HG02973 (cell line): ENCODE data around the gene RFTN1.

Source experiments
- ATAC-seq: cut with Tn5 transposase; IDR thresholded peaks from one replicate; pipeline ENCODE4 v1.9.1; 2021; ENCODE audit warnings: moderate library complexity; ENCODE audit not compliant: unreplicated experiment

Gene RFTN1

GRCh38 chr3:16386561-16386960 lies 126.9 kb downstream of the RFTN1 start:
- ATAC-seq, result no peak

GRCh38 chr3:16385151-16385550 lies 128.3 kb downstream of the RFTN1 start:
- ATAC-seq, result no peak

- no peak for ATAC-seq
Observed at GRCh38 chr3:16383864-16384263, 129.6 kb downstream of the RFTN1 start.

- ATAC-seq, result peak; percentile 46
Observed at GRCh38 chr3:16382845-16383244, 130.7 kb downstream of the RFTN1 start.

- no peak for ATAC-seq
Observed at GRCh38 chr3:16381426-16381825, 132.1 kb downstream of the RFTN1 start.

GRCh38 chr3:16380421-16380820 lies 133.1 kb downstream of the RFTN1 start:
- ATAC-seq, result no peak

GRCh38 chr3:16379838-16380237 lies 133.7 kb downstream of the RFTN1 start:
- no peak for ATAC-seq

- ATAC-seq, result peak; percentile 60
Observed at GRCh38 chr3:16378920-16379319, 134.6 kb downstream of the RFTN1 start.

GRCh38 chr3:16378415-16378814 lies 135.1 kb downstream of the RFTN1 start:
- peak; percentile 6 for ATAC-seq

- no peak for ATAC-seq
Observed at GRCh38 chr3:16377847-16378302, 135.6 kb downstream of the RFTN1 start.

- ATAC-seq, result no peak
Observed at GRCh38 chr3:16377196-16377595, 136.3 kb downstream of the RFTN1 start.

GRCh38 chr3:16375891-16376290 lies 137.6 kb downstream of the RFTN1 start:
- no peak for ATAC-seq

- no peak for ATAC-seq
Observed at GRCh38 chr3:16374935-16375245, 138.6 kb downstream of the RFTN1 start.

- peak; percentile 38 for ATAC-seq
Observed at GRCh38 chr3:16374047-16374934, 139.2 kb downstream of the RFTN1 start.

- ATAC-seq, result no peak
Observed at GRCh38 chr3:16373341-16373946, 140.1 kb downstream of the RFTN1 start.

- no peak for ATAC-seq
Observed at GRCh38 chr3:16372362-16373292, 140.9 kb downstream of the RFTN1 start.

GRCh38 chr3:16370872-16371740 lies 142.4 kb downstream of the RFTN1 start:
- ATAC-seq, result peak; percentile 27

GRCh38 chr3:16370503-16370871 lies 143.0 kb downstream of the RFTN1 start:
- ATAC-seq, result no peak

GRCh38 chr3:16369885-16370284 lies 143.6 kb downstream of the RFTN1 start:
- ATAC-seq, result no peak

- ATAC-seq, result no peak
Observed at GRCh38 chr3:16369276-16369675, 144.2 kb downstream of the RFTN1 start.
